GM19468 (cell line): ENCODE results near the gene G3BP2.
A peak's percentile ranks its signal among the peaks of the same experiment; 100 is the strongest.
"Not testable (repeated sequence)": the region's sequence is repeated elsewhere in the genome, so short reads cannot be mapped to it uniquely, and the experiment has no call there.

Experiments
- ATAC-seq: cut with Tn5 transposase; IDR thresholded peaks from one replicate; pipeline ENCODE4 v1.9.1; 2021; ENCODE audit warnings: mild to moderate bottlenecking, moderate library complexity, moderate number of reproducible peaks; ENCODE audit not compliant: unreplicated experiment; ENCODE audit errors: extremely low read depth

G3BP2 gene

DNA sequence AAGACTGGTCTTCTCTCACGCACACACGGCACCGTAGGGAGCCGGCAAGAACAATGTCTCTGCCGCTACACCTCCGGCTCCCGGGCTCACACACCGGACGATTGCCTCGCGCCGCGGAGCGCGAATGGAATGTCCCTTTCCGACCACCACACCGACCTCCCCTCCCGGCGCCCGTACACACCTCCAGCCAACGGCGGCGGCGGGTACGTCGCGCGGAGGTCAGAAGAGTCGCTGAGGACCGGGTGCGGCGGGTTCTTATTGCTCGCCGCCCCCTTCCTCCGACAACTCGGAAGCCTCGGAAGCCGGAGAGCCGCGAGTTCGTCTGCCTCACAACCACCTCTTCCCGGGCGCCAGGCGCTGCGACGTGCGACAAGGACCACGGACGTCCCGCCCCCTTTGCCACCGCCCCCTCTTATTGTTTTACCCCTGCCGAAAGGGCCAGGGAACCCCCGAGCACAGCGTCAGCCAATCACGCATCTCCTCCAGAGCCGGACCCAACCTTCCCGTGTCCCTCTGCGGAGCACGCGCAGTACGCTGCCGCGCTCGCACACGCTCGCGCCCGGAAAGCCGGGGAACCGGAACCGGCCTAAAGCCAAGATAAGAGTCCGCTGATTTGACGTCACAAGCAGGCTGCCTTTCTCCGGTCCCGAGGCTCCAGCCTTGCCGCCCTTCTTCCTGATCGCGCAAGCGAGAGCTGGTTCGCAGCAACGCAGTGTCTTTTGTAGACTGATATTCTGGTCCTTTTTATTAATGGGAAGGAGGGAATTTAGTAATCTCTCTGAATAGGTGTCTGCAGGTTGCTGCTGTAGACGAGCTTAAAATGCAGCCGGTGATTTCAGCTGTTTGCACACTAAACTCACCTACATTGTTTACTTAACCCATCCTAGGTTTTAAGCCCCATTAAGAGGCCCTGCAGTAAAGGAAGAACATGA is at the start of gene G3BP2:
Gene G3BP2 (minus strand): TSS at position 385 of the 932 bp plus-strand sequence. CDS start 11,386 bp downstream, outside the sequence.
- peak; percentile 95 for ATAC-seq

DNA sequence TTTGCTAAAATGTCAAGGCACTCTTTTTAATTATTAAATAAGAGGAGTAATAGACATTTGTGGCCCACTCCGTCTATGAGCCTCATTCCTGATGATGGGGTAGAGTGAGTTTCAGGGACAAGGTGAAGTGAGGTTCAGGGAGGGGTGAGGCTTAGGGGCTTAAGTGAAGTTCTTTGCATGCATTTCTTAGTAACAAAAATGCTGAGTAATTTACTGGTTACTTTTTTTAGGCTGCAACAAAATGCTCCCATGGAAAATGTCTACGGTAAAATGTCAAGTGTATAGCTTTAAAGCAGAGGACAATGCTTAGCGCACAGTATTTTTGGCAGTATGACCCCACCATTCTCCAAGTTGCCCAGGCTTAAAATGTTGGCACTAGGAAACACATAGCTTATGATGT is 49.2 kb upstream of the G3BP2 start:
- no peak for ATAC-seq

DNA sequence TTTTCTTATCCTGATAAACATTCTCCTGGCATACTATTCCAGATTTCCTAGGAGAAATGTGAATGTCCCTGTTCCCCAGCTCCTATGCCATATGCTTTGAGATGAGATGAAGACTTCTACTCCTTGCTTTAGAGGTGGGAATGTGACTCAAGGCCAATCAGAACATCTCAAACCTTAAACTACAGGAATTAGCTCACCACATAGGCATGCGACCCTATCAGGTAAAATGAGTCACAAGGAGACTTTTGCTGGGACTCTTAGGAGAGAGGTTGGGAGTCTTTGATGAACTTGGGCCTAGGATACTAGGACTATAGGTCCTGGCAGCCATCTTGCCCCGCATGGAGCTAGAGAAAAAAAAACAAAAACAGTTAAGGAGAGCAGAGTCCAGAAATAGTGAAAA is 45.3 kb upstream of the G3BP2 start:
- no peak for ATAC-seq

DNA sequence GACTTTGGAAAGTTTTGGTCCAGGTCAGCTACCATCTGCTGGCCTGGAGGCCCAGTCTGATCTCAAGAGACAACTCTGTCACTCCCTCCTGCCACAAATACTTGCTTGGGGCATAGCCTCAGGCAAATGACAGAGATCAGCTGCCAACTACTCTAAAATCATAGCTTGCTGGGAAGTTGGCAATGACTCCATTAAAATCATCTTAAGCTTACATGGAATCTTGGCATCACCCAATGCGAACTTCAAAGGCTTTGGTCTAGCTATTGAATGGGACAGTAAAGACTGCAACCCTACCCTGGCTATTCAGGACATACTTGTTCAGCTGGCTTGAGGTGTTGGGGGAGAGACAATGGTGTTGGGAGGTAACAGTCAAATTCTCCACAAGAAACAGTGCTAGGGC is 44.2 kb upstream of the G3BP2 start:
- no peak for ATAC-seq

DNA sequence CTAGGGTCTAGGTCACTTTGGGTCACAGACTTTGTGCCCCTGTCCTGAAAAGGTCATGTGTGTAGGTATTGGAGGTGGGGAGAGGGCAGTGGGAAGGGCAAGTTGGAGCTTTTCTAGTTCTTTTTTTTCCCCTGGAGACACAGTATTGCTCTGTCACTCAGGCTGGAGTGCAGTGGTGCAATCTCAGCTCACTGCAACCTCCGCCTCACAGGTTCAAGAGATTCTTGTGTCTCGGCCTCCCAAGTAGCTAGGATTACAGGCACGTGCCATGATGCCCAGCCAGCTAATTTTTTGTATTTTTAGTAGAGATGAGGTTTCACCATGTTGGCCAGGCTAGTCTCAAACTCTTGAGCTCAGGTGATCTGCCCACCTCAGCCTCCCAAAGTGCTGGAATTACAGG is 42.8 kb upstream of the G3BP2 start:
- ATAC-seq = not testable (repeated sequence)

DNA sequence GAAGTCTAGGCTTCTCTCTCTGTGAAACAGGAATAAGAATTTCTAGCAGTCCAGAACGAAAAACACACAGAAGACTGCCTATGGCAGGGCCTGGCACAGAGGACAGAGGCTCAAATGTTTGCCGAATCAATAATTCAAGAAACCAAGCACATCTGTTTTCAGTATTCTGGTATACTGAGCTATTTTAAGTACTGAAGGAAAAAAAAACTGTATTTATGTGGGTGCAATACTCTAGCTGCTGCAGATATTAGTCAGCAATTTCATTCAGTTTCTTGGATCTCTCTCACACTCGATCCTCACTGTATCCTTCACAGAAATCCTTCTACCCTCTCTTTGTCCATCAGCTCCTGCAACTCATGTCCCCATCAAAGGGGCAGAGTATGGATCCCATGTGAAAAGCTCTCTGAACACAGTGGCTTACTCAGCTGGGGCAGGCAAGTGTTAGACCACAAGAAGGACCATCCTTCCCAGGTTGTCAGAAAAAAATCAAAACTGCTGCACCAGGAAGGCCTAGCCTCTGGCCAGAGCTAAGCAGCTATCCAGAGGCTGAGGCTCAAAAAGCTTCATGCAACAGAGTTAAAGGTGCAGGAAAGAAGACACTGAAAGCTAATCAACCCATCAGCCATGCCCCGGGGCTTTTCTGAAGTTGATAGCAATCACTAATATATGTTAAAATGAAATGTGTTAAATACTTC is 42.0 kb upstream of the G3BP2 start:
- ATAC-seq = no peak

DNA sequence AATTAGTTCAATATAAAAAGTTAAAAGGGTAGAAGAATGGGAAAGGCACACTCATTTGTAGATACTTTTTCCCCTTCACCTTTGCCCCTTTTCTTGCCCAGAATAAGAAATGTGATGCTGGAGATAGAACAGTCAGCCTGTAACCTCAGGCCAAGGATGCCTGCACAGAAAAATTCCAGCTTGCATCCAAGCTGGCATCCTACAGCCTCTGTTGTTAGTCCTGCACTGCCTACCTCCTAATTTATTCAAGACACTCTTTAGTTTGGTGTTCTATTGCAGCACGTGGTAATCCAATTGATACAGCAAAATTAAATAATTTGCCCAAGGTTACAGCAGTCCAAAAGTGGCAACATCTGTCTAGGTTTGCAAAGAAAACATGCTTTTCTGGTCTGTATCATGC is 41.5 kb upstream of the G3BP2 start:
- ATAC-seq = no peak

DNA sequence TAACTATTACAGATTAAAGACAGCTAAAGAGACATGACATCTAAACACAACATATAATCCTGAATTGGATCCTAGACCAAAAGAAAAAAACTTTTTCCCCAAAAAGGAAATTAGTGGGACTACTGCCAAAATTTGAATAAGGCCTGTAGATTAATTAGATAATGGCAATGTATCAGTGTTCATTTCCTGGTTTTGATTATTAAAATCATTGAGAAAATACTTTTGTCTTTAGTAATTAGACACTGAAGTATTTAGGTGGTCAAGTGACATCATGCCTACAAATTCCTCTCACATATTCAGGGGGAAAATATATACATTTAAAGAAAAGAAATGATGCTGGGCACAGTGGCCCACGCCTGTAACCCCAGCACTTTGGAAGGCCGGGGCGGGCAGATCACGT is 40.8 kb upstream of the G3BP2 start:
- no peak for ATAC-seq

DNA sequence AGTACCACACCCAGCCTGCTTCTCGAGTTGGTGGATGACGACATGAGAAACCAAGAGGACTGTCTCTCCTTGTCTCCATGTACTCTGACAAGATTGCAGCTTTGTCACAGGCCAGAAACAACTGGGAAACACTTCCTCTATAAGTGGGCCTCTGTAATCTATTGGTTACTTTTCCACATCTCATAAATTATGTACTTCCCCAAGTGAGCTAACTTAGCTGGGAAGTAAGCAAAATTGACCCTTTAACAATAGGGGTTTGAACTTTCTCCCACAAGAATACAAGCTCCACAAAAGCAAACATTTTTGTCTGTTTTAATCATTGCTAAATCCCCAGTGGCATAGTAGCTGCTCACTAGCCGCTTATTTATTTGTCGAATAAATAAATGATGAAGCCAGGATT is 37.0 kb upstream of the G3BP2 start:
- ATAC-seq = no peak

DNA sequence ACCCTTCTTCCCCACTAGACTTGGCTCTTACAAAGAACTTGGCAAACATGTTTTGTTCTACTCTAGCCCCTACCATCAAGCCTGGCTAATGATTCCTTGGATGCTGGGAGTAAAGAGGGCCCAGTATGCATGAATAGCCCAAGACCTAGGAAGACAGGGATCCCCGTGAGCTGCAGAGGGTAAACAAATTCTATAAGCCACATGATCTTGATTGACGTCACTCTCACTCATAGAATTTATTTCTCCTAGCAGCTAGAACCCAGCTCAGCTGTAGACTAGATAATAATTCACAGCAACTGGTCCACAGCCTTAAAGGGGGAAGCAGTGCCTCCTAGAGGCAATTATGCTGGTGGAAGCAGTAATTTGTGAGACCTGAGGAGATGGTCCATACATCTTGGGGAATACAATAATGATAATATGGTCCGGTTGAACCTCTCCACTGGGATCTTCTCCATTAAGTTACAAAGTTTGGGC is 35.0 kb upstream of the G3BP2 start:
- ATAC-seq = no peak

DNA sequence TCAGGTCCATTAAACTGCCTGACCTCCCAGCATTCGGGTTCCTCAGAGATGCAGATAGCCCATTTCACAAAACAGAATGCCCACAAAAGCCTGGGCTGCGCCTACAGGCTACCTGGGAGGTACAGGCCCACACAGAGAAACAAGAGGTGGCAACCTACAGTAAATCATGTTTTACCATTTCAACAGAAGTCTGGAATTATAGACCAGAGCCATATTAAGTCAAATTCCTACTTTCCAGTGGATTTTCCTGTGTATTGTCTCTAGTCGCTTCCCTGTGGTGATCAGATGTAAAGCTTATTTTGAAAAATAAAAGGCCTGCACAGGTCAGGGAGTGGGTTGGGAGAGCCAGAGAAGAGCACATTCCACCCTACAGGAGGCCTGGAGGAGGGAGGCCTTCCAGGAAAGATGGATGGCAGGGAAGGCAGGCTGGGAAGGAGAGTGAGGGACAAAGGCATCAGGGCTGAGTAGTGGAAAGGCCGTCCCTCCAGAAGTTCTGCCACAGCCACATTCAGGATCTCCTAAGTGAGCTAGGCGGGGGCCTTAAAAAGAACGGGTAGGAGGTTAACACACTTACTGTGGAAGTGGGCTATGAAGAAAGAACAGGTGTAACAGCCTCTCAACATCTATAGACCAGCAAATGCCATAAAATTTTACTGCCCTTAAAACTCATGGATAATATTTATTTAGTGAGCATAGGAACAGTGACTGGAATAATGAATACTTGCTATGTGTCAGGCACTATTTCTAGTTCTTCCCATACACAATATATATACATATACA is 32.2 kb upstream of the G3BP2 start:
- ATAC-seq = no peak

DNA sequence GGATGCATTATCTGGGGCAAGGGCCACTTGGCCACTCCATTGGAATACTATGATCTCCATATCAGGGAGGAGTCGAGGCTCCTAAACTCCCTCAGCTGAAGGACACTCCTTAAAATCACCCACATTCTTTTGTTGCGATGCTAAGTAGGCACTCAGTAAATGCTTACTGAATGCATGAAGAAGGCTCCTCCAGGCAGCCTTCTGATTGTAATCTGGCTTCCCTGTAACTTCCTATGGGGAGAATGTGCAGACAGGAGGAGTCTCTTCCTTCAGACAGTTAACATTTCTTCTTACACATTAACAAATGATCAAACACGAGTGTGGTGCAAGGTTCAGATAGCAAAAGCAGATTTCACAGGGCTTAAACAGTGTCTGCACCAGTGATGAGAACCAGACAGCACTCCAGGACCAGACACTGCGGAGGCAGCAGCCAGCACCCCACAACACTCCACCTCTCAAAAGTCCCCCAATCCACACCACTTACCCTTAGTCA is 29.8 kb upstream of the G3BP2 start:
- no peak for ATAC-seq

DNA sequence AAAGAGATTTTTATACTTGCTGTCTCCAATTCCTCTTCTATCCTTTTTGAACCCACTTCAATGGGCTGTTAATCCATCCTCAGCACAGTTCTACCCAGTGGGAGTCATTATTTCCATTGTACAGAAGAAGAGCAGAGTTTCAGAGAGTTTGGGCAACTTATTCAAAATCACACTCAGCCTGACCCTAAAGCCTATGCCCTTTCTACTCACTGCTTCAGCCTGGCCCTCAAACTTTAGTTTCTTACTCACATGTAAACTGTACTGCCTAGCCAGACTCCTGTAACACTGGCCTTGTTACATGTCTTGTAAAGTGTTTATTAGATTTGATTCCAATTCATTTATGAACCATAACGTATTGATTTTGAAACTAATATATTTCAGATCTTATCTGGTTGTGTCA is 26.1 kb upstream of the G3BP2 start:
- ATAC-seq = no peak

DNA sequence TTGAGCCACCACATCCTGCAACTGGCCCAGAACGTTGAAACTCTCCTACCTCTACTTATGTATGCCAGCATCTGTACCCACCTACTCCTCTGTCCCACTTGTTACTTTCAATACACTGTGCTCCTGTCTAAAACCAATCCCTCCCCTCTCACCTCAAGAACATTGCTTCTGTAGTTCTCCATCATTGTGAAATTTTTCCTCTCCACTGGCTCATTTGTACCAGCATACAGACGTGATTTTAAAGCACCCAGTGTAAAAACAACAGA is 25.7 kb upstream of the G3BP2 start:
- peak; percentile 18 for ATAC-seq

DNA sequence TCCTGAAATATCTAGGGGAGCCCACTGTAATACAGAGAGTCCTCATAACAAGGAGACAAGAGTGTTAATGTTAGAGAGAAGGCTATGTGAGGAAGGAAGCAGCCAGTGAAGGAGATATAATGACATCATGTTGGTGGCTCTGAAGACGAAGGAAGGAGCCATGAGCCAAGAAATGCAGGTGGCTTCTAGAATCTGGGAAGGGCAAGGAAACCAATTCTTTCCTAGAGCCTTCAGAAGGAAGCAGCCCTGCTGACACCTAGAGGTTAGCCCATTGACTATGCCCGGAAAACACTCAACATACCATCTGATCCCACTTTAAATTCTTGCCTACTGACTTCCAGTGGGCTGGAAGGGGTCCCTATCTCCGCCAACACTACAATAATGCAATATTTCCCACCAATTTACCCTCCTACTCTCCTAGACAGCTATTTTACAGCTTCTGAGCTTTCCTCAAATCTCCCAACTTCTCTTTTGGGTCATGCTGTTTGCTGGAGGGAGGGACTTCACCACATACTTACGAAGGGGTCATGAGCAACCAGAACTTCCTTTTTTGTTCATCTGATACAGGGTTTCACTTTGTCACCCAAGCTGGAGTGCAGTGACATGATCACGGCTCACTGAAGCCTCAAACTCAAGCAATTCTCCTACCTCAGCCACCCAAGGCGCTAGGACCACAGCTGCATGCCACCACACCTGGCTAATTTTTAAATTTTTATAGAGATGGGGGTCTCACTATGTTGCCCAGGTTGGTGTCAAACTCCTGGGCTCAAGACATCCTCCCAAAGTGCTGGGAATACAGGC is 25.2 kb upstream of the G3BP2 start:
- peak; percentile 45 for ATAC-seq

DNA sequence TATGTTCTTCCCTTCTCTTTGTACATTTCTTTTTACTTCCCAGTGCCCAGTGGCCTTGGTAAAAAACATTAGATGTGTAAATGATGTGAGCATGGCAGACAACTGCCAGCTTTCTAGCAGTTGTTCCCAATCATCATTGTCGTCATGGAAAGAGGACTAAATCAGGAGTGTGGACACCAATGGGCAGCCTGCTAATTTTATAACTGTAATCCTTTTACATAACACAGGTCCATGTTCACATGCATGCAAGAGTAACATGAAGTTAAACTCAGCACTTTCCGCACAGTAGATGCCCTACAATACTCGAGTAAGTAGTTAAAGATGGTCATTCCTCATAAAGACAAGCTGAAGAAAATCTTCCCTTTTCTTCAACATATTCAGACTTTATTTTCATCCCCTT is 23.4 kb upstream of the G3BP2 start:
- ATAC-seq = no peak

DNA sequence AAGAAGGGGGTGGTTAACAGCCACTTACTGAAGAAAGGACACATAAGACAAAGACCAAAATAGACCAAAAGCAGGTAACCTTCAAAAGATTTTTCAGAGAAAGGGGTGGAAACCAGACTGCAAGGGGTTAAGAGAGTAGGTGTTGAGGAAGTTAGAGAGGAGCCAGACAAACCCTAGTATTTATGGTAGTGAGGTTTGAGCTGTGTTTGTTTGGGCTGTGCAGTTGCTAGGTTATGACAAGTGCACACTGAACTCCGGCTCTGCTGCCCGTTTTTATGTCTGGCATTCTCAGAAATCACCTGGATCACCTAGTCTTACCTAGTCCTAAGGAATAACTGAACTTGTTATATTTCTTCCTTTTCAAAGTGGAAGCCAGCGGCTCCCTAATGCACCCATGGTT is 22.9 kb upstream of the G3BP2 start:
- ATAC-seq = no peak

DNA sequence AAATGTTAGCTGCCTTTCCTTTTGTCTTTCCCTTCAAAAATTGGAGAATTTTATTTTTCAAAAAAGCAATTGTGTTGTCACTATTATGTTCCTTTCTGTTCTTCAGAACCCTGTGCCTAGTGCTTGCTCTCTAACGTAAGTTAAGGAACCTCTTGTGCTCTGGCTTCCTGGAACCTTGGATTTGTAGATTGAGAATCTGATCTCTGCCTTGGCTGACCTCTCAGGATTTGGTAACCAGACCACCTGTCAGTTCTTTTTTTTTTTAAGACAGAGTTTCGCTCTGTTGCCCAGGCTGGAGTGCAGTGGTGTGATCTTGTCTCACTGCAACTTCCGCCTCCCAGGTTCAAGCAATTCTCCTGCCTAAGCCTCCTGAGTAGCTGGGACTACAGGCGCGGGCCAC is 18.9 kb upstream of the G3BP2 start:
- not testable (repeated sequence) for ATAC-seq

DNA sequence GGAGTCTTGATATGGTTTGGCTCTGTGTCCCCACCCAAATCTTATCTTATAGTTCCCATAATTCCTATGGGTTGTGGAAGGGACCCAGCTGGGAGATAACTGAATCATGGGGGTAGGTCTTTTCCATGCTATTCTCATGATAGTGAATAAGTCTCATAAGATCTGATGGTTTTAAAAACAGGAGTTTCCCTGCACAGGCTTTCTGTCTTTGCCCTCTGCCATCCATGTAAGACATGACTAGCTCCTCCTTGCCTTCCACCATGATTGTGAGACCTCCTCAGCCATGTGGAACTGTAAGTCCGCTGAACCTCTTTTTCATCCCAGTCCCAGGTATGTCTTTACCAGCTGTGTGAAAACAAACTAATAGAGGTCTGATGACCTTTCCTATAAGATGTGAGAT is 13.9 kb upstream of the G3BP2 start:
- not testable (repeated sequence) for ATAC-seq

DNA sequence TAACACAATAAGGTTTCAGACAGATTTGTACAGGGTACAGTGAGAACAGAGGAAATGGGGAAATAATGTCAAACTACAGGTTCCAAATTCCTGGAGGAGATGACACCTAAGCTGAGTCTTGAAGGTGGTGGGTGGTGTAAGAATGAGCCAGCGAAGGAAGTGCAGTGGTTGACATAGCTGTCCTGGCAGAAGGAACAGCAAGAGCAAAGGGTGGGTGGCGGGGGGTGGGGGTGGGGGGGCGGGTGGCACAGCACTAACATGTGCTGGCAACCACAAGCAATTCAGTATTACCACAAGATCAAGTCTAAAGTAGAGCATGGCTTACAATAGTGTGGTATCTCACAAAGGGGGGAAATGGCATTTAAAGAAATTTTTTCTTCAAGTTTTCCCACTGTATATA is 13.1 kb upstream of the G3BP2 start:
- no peak for ATAC-seq
